ENCODE results near the gene ATP7A.

DNA sequence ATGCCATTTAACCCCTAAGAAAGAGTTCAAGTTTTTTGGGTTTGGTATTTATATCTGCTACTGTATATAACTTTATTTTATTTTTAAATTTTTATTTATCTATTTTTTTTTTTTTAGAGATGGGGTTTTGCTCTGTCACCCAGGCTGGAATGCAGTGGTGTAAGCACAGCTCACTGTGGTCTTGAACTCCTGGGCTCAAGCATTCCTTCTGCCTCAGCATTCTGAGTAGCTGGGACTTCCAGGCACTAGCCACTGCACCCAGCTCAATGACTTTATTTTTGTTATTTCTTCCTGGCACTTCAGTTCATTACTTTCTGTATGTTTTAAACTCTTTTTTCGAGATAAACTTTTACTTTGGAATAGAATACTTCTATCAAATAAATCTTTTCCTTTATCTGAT lies 101.4 kb downstream of the ATP7A start:
- TF ChIP-seq, protein P1, sequence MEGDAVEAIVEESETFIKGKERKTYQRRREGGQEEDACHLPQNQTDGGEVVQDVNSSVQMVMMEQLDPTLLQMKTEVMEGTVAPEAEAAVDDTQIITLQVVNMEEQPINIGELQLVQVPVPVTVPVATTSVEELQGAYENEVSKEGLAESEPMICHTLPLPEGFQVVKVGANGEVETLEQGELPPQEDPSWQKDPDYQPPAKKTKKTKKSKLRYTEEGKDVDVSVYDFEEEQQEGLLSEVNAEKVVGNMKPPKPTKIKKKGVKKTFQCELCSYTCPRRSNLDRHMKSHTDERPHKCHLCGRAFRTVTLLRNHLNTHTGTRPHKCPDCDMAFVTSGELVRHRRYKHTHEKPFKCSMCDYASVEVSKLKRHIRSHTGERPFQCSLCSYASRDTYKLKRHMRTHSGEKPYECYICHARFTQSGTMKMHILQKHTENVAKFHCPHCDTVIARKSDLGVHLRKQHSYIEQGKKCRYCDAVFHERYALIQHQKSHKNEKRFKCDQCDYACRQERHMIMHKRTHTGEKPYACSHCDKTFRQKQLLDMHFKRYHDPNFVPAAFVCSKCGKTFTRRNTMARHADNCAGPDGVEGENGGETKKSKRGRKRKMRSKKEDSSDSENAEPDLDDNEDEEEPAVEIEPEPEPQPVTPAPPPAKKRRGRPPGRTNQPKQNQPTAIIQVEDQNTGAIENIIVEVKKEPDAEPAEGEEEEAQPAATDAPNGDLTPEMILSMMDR (IDR thresholded peaks at IDR 0.05; ENCODE audit: insufficient read depth, low read depth, low read length), result no peak
- no peak for TF ChIP-seq EZH2 (IDR thresholded peaks at IDR 0.05; ENCODE audit: insufficient read depth, low read length)

All from astrocyte (in vitro differentiated cells and primary cell).